ENCODE measurements around the gene BANP. TPM values are rescaled to one million over a fixed set of nuclear protein-coding genes. Genes with fewer than 3 reads are reported as not detected.
"Not testable (repeated sequence)": the region's sequence is repeated elsewhere in the genome, so short reads cannot be mapped to it uniquely, and the experiment has no call there.

The BANP gene
- total and polyA plus RNA-seq, 2 experiments from 2014 or later, result 14.8 TPM

DNA sequence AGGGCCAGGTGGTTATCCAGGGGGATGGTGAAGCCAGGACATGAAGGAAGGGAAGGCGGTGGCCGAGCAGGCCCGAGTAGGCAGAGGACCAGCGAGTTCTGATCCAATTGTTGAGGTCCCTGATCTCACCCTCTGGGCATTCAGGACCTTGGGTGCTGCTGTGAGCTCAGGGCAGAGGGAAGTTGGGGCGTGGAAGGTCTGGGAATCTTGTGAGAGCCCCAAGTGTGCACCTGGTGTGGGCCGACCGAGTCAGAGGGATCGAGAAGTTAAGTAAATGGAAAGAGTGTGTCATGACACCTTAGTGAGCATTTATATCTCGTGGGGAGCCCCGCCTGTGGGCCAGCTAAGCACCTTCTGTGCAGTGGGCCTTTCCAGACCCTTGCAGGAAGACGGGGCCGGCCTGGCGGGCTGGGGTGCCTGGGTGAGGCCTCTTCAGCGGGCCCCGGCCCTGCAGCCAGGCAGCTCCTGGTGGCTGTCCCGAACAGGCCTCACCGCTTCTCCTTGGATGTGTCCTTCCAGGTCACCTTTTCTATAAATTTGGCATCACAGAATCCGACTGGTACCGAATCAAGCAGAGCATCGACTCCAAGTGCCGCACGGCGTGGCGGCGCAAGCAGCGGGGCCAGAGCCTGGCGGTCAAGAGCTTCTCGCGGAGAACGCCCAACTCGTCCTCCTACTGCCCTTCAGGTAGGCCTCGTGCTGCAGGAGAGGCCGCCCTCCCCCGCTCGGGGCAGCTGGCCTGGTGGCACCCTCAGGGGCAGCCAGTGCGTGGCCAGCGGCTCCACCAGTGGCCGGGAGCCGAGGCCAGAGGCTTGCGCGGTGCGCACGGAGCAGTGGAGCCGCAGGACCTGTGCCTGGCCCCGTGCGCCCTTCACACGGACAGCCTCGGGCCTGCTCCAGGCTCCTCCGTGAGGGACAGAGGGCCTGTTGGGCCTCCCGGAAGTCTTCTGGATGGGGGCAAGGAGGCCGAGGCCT lies 76.0 kb downstream of the BANP start:
- Histone ChIP-seq H3K9me2 (ENCODE audit: insufficient read depth) (no peaks in the 10 kb centered on the region), H3K27ac (no peak overlapping the region), H3K4me3 (no peak overlapping the region), H3K9ac (no peak overlapping the region), H3K4me1 (ENCODE audit: insufficient read depth) (peaks cover 13% of the 10 kb centered on the region), H3K9me3 (ENCODE audit: low read depth) (no peaks in the 10 kb centered on the region), H3K36me3 (ENCODE audit: low read depth) (no peaks in the 10 kb centered on the region), H3K27me3 (replicated peaks; ENCODE audit: insufficient read depth) (no peaks in the 10 kb centered on the region), H3K79me2 (ENCODE audit: insufficient read depth) (no peaks in the 10 kb centered on the region), H3K4me2 (ENCODE audit: unreplicated experiment) (no peak overlapping the region), H3F3A (ENCODE audit: insufficient read depth) (peaks cover 15% of the 10 kb centered on the region), H4K20me1 (ENCODE audit: insufficient read depth) (no peaks in the 10 kb centered on the region), H2AFZ (no peak overlapping the region)
- no peak for DNase-seq
- in situ Hi-C loops (cut with MboI), result no loop called here
- WGBS, 2 experiments (ENCODE audit: low coverage in 1 of 2, low lambda C conversion rate in 2 of 2, missing lambda C conversion rate in 2 of 2), result 96 to 98% methylated on average over 34 to 51 of the region's 51 CpGs
- TF ChIP-seq EZH2phosphoT487 (IDR thresholded peaks at IDR 0.05; ENCODE audit: insufficient read depth, low read depth) (no peak), EZH2 (IDR thresholded peaks at IDR 0.05; ENCODE audit: insufficient read depth, poor library complexity, severe bottlenecking) (no peak)

DNA sequence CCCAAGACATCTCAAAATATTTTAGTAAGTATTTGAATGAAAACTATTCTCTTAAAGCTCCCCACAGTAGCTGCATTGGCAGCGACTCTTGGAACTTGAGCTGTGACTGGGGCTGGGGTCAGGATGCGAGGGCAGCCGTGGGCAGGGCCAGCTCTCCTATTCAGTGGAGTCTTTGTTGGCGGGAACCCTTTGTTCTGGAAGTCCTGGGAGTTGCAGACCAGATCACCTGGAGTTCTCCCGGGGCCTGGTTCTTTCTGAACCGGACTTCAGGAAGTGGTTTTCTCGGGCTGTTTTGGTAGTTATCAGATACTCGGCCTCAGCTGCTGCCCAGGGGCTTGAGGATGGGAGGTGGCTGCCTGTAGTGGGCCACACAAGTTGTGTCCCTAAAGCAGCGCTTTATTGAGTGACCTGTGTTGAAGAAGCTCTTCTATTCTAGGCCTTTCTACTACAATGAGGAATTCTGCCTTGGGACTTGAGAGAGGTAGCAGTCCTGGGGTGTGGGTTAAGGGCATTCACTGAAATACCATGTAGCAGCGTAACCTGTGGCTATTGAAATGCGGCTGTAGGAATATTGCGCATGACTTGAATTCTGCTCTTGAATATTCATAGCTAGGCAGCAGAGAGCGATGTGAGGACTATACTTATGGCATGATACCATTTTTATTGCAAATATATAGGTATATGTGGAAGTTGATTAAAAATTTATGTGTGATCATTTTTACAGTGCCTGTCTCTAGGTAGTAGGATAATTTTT lies 77.1 kb downstream of the BANP start:
- H3K27me3 ChIP-seq (replicated peaks; ENCODE audit: insufficient read depth); H3K9me3 ChIP-seq (ENCODE audit: low read depth); H2AFZ ChIP-seq; H3K27ac ChIP-seq; H3K4me3 ChIP-seq; H3K79me2 ChIP-seq (ENCODE audit: insufficient read depth); H3K36me3 ChIP-seq (ENCODE audit: low read depth); DNase-seq; H3K9me2 ChIP-seq (ENCODE audit: insufficient read depth); H3K9ac ChIP-seq; H3K4me2 ChIP-seq (ENCODE audit: unreplicated experiment); in situ Hi-C loops (cut with MboI); H4K20me1 ChIP-seq (ENCODE audit: insufficient read depth): not testable (repeated sequence)
- WGBS, 2 experiments (ENCODE audit: low coverage in 1 of 2, low lambda C conversion rate in 2 of 2, missing lambda C conversion rate in 2 of 2), result 99% methylated on average over 13 of the region's 13 CpGs
- peaks cover 13% of the 10 kb centered on the region for H3K4me1 ChIP-seq (ENCODE audit: insufficient read depth)
- peaks cover 15% of the 10 kb centered on the region for H3F3A ChIP-seq (ENCODE audit: insufficient read depth)

DNA sequence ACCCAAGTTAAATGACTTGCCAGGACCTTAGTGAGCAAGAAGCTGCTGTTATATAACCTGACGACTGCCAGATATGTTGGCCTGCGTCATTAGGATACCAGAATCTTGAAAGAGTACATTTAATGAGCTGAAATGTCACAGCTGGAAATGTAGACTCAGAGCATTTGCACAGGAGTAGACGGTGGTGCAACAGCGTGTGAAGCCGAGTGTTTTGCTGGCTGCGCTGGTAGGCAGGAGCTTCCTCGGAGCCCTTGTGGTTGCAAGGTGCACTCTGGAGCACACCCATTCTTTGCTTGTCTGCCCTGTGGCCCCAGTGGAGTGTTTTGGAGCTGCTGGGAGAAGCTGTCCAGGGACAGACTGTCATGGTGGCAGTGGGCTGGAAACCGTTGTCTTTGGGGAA lies 79.3 kb downstream of the BANP start:
- no peak for TF ChIP-seq EZH2 (IDR thresholded peaks at IDR 0.05; ENCODE audit: insufficient read depth, poor library complexity, severe bottlenecking)
- no peak for TF ChIP-seq EZH2phosphoT487 (IDR thresholded peaks at IDR 0.05; ENCODE audit: insufficient read depth, low read depth)
- H4K20me1 ChIP-seq (ENCODE audit: insufficient read depth), result no peaks in the 10 kb centered on the region
- H3K9me3 ChIP-seq (ENCODE audit: low read depth), result no peaks in the 10 kb centered on the region
- no peak overlapping the region for H2AFZ ChIP-seq
- H3K9me2 ChIP-seq (ENCODE audit: insufficient read depth), result no peaks in the 10 kb centered on the region
- H3K27me3 ChIP-seq (replicated peaks; ENCODE audit: insufficient read depth), result no peaks in the 10 kb centered on the region
- no peak overlapping the region for H3K4me2 ChIP-seq (ENCODE audit: unreplicated experiment)
- DNase-seq, result no peak
- H3K27ac ChIP-seq, result no peak overlapping the region
- no peak overlapping the region for H3K4me3 ChIP-seq
- H3K79me2 ChIP-seq (ENCODE audit: insufficient read depth), result no peaks in the 10 kb centered on the region
- in situ Hi-C loops (cut with MboI), result no loop called here
- peaks cover 2% of the 10 kb centered on the region; the same call in 1 of the 2 replicates for H3K4me1 ChIP-seq (ENCODE audit: insufficient read depth)
- H3F3A ChIP-seq (ENCODE audit: insufficient read depth), result peaks cover 2% of the 10 kb centered on the region; the same call in 1 of the 2 replicates
- H3K9ac ChIP-seq, result no peak overlapping the region
- 98 to 99% methylated on average over 8 of the region's 8 CpGs for WGBS, 2 experiments (ENCODE audit: low coverage in 1 of 2, low lambda C conversion rate in 2 of 2, missing lambda C conversion rate in 2 of 2)
- H3K36me3 ChIP-seq (ENCODE audit: low read depth), result no peaks in the 10 kb centered on the region

DNA sequence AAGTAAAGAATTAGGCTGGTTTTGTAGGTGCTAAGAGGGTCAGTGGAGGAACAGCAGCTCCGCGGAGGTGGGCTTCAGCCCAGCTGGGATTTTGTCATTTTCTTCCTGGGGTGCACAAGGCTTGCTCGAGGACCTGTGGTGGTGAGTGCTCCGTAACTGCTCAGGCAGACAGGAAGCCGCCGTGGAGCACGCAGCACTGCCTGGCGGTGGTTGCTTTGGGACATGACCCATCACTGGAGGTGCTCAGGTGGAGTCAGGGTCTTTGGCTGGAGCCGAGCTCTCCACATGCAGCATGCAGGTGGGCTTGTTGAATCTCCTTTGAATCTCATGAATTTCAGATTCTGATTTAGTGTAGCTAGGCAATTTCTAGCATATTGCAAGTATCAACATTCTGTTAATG lies 79.7 kb downstream of the BANP start:
- H3K79me2 ChIP-seq (ENCODE audit: insufficient read depth); in situ Hi-C loops (cut with MboI): not testable (repeated sequence)

DNA sequence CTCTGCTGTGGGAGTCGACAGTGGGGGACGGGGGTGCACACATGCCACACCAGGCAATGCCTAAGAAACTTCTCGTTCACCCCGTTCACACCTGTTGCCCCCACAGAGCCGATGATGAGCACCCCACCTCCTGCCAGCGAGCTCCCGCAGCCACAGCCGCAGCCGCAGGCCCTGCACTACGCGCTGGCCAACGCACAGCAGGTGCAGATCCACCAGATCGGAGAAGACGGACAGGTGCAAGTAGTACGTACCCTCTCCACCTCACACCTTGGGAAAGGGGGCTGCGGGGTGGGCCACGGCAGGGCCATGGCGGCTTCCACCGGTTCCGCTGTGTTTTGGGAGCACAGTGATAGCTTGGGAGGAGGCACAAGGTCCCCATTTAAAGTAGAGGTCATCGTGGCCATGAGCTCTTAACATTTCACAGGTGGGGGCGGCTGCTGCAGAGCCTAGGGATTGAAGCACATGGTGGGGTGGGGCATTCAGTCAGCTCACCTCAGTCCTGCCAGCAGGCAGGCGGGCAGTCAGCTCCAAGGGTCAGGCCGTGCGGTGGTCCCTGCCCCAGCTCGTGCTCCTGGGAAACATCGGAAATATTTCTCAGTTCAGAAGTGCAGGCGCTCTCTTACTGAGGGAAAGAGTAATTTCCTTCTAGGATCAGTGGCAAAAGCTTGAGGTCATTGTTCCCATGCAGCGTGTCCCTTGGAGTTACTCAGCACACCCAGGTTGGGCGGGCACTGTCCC lies 81.9 kb downstream of the BANP start:
- H3K9me3 ChIP-seq (ENCODE audit: low read depth); H3K27ac ChIP-seq; H3K9me2 ChIP-seq (ENCODE audit: insufficient read depth); H3K27me3 ChIP-seq (replicated peaks; ENCODE audit: insufficient read depth); H3K36me3 ChIP-seq (ENCODE audit: low read depth); DNase-seq; H2AFZ ChIP-seq; H3K4me3 ChIP-seq; H3K4me1 ChIP-seq (ENCODE audit: insufficient read depth); H4K20me1 ChIP-seq (ENCODE audit: insufficient read depth); H3K4me2 ChIP-seq (ENCODE audit: unreplicated experiment); H3K9ac ChIP-seq; H3F3A ChIP-seq (ENCODE audit: insufficient read depth); H3K79me2 ChIP-seq (ENCODE audit: insufficient read depth); in situ Hi-C loops (cut with MboI): not testable (repeated sequence)
- WGBS, 2 experiments (ENCODE audit: low coverage in 1 of 2, low lambda C conversion rate in 2 of 2, missing lambda C conversion rate in 2 of 2), result 97 to 99% methylated on average over 27 to 30 of the region's 30 CpGs

More for the DNA sequence above, 79.7 kb downstream of the BANP start:
- H3K9me2 ChIP-seq (ENCODE audit: insufficient read depth); H2AFZ ChIP-seq; H3F3A ChIP-seq (ENCODE audit: insufficient read depth); H3K4me1 ChIP-seq (ENCODE audit: insufficient read depth); H3K9me3 ChIP-seq (ENCODE audit: low read depth); H3K27ac ChIP-seq; H3K4me3 ChIP-seq; H4K20me1 ChIP-seq (ENCODE audit: insufficient read depth); H3K4me2 ChIP-seq (ENCODE audit: unreplicated experiment); H3K9ac ChIP-seq; H3K27me3 ChIP-seq (replicated peaks; ENCODE audit: insufficient read depth); H3K36me3 ChIP-seq (ENCODE audit: low read depth); DNase-seq: not testable (repeated sequence)
- WGBS, 2 experiments (ENCODE audit: low coverage in 1 of 2, low lambda C conversion rate in 2 of 2, missing lambda C conversion rate in 2 of 2), result 94 to 95% methylated on average over 9 of the region's 9 CpGs

All from GM23248 (cell line).